ENCODE results near the gene GTF2F2.

Gene GTF2F2

DNA sequence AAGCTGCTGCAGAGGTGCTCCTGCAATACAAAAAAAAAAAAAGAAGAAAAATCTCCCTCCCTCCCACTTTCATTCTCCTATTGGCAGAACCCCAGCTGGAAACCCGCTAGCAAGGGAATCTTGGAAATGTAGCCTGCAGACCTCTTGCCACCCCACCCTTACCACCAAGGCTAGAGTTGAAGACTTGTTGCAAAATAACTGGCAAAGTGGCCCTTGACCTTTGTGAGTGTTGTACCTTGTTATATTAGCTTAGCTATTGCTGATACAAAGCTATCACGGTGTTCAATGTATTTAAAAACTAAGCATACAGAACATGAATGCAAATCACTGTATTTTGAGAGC, 138.0 kb downstream of the GTF2F2 start:
- Histone ChIP-seq H3K4me3 (ENCODE audit: low read depth in 1 of 2, low read length in 1 of 2) (no peak overlapping the region), H3K9me3 (no peaks in the 10 kb centered on the region), H3K36me3 (peaks cover 12% of the 10 kb centered on the region), H3K27ac (no peak overlapping the region), H3K4me1 (ENCODE audit: control insufficient read depth in 1 of 2, insufficient read depth in 1 of 2, low read depth in 1 of 2, low read length in 1 of 2) (no peaks in the 10 kb centered on the region), H3K27me3 (no peaks in the 10 kb centered on the region)
- no peak for TF ChIP-seq CTCF (IDR thresholded peaks at IDR 0.05)

DNA sequence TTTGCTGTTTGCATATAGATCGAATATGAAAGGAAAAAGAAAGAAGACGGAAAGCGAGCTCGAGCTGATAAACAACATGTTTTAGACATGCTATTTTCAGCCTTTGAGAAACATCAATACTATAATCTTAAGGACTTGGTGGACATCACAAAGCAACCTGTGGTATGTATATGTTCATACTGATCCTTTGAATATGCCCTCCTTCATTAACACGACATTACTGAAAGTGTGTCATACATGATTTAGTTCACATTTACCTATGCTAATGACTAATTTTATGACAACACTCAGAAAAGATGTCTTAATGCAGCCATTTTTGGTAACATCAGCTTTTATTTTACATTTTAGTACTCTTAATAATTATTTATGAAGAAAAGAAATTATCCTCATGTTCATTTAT, 146.9 kb downstream of the GTF2F2 start:
- TF ChIP-seq CTCF (IDR thresholded peaks at IDR 0.05), result no peak
- H3K27me3 ChIP-seq, result no peaks in the 10 kb centered on the region
- no peaks in the 10 kb centered on the region for H3K4me1 ChIP-seq (ENCODE audit: control insufficient read depth in 1 of 2, insufficient read depth in 1 of 2, low read depth in 1 of 2, low read length in 1 of 2)
- no peaks in the 10 kb centered on the region for H3K9me3 ChIP-seq
- H3K4me3 ChIP-seq (ENCODE audit: low read depth in 1 of 2, low read length in 1 of 2), result no peak overlapping the region
- no peak overlapping the region for H3K27ac ChIP-seq
- H3K36me3 ChIP-seq, result peaks cover 11% of the 10 kb centered on the region

DNA sequence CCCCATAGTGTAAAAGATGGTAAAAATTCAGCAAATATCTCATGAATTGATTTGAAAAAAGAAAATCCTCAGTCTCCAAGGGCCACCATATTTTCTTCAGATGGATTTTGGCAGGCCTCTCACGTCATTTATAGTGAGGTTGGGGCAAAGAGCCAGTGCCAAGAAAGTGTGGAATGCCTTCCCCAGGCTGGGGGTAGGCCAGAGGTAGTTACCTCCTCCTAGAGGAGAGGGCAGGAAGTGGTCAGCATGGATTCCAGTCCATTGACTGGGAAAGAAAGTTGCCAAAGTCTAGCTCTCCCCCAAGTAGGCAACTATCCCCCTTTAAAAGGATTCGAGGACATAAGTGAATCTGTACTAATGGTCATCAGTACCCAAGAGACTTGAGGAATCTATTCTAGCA, 148.9 kb downstream of the GTF2F2 start:
- Histone ChIP-seq H3K36me3 (peaks cover 11% of the 10 kb centered on the region), H3K4me1 (ENCODE audit: control insufficient read depth in 1 of 2, insufficient read depth in 1 of 2, low read depth in 1 of 2, low read length in 1 of 2) (no peaks in the 10 kb centered on the region), H3K27ac (no peak overlapping the region), H3K4me3 (ENCODE audit: low read depth in 1 of 2, low read length in 1 of 2) (no peak overlapping the region), H3K9me3 (no peaks in the 10 kb centered on the region), H3K27me3 (no peaks in the 10 kb centered on the region)
- TF ChIP-seq CTCF (IDR thresholded peaks at IDR 0.05), result no peak

GRCh38 chr13:45276913-45277312, 156.6 kb downstream of the GTF2F2 start:
- Histone ChIP-seq H3K27ac (no peak overlapping the region), H3K27me3 (no peaks in the 10 kb centered on the region)
- TF ChIP-seq CTCF (IDR thresholded peaks at IDR 0.05), result no peak

GRCh38 chr13:45278096-45278645, 157.9 kb downstream of the GTF2F2 start:
- H3K4me1 ChIP-seq (ENCODE audit: control insufficient read depth in 1 of 2, insufficient read depth in 1 of 2, low read depth in 1 of 2, low read length in 1 of 2), result no peaks in the 10 kb centered on the region
- H3K27me3 ChIP-seq, result no peaks in the 10 kb centered on the region
- no peak for TF ChIP-seq CTCF (IDR thresholded peaks at IDR 0.05)
- peaks cover 25% of the 10 kb centered on the region for H3K36me3 ChIP-seq
- H3K4me3 ChIP-seq (ENCODE audit: low read depth in 1 of 2, low read length in 1 of 2), result no peak overlapping the region
- H3K9me3 ChIP-seq, result no peaks in the 10 kb centered on the region
- no peak overlapping the region for H3K27ac ChIP-seq

More at GRCh38 chr13:45276913-45277312, 156.6 kb downstream of the GTF2F2 start:
- no peak overlapping the region for H3K4me3 ChIP-seq (ENCODE audit: low read depth in 1 of 2, low read length in 1 of 2)
- no peaks in the 10 kb centered on the region for H3K9me3 ChIP-seq
- H3K4me1 ChIP-seq (ENCODE audit: control insufficient read depth in 1 of 2, insufficient read depth in 1 of 2, low read depth in 1 of 2, low read length in 1 of 2), result no peaks in the 10 kb centered on the region
- peaks cover 25% of the 10 kb centered on the region for H3K36me3 ChIP-seq

DNA sequence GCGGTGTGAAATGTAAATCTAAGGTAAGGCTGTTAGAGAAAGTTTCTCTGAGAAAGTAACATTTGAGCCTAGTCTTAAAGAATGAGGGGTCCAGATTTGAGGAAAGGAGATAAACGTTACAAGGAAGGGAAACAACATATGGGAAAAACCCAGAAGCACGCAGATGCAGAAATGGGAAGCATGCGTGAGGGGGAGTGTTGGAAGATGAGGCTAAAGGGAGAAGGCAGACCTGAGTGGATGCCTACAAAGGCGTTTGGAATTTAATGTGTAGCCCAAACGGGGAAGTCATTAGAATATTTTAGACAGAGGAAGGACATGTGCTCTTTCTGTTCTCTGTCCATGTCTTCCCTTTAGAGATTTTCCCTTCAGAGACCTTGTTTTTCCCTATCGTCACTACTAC, 159.7 kb downstream of the GTF2F2 start:
- Histone ChIP-seq H3K27ac (no peak overlapping the region), H3K27me3 (no peaks in the 10 kb centered on the region), H3K9me3 (no peaks in the 10 kb centered on the region), H3K4me1 (ENCODE audit: control insufficient read depth in 1 of 2, insufficient read depth in 1 of 2, low read depth in 1 of 2, low read length in 1 of 2) (no peaks in the 10 kb centered on the region), H3K4me3 (ENCODE audit: low read depth in 1 of 2, low read length in 1 of 2) (no peak overlapping the region), H3K36me3 (peaks cover 24% of the 10 kb centered on the region)
- TF ChIP-seq CTCF (IDR thresholded peaks at IDR 0.05), result no peak

All from neutrophil (primary cell).